HL-60/S4 treated with phorbol 12-myristate 13-acetate at 8.2 ng/mL for 4 days and 3 days (cell line): Measurements from ENCODE around the gene CFAP65.

Experiments used
- in situ Hi-C: fragments of 300-500 bp; cut with MboI; formaldehyde crosslinking; loops from 2 replicates; pipeline ENCODE4 v1.15.0; 2022; ENCODE audit warnings: low sequenced_read_pairs

CFAP65 gene

DNA sequence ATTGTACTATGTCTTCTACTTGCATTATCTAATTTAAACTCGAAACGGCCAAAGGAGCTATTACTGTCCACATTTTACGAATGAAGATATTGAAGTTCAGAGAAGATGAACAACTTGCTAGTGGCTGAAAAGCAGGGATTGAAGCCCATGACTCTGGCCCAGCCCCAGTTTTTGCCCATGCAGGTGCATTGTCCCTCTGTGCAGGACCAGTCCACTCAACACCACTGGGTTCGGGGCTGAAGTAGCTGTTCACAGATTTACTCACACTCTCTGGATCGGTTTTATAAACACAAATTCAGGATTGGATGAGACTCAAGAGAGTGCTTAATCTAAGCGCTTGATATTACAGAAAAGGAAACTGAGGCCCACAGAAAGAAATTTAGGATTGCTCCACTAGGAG lies 20.8 kb upstream of the CFAP65 start:
- in situ Hi-C loops = no loop called here

- in situ Hi-C loops = no loop called here
Observed at GRCh38 chr2:219060821-219061791, 19.8 kb upstream of the CFAP65 start, which contains the start of gene IHH. Gene IHH (minus strand): TSS chr2:219060921. CDS start chr2:219060467, 454 bp downstream.

DNA sequence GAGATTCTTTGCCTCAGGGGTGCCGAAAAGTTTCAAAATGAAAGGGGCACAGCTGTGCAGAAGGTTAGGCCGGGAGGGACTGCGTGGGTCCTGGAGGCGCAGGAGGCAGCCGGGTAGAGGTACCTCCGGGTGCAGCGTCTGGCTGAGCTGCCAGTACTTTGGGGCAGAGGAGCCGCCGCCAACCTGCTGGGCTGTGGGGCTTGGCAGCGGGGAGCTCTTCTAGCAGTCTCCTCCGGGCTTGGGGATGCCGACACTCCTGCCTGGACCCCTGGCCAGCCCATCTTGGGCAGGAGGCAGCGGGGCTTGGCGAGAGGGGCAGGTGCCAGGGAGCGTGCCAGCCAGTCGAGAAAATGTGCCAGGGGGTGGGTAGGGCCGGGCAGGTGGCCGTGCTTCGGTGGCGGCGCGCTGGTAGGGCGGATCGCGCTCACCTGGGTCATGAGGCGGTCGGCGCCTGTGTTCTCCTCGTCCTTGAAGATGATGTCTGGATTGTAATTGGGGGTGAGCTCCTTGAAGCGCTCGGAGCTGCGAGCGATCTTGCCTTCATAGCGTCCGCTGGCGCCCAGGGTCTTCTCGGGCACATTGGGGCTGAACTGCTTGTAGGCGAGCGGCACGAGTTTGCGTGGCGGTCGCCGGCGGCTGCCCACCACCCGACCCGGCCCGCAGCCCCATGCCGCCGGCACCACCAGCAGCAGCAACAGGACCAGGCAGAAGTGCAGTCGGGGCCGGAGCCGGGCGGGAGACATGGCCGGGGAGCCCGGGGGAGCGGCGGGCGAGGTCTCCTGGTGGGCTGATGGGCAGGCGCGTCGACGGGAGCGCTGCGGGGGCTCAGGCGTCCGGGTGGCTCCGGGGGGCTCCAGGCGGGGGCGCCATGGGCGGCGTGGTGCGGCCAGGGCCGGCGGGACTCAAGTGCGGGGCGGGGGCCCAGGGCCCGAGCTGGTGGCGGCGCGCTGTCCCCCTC lies 18.7 kb upstream of the CFAP65 start:
- in situ Hi-C loops = no loop called here

DNA sequence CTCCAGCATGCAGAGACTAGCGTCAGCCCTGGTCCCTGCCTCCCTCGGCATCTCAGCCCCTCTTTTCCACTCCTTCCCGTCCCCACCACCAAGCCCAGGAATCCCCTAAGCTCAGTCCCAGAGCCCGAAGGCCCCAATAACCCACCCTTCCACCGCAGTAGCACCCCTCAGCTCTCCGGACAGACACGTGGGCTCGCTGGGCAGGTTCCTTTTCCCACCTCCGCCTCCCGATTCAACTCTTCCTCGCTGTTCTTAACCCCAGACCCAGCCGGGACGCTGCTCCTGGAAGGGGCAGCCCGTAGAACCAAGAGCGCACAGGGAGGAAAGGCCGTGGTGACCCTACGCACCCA lies 18.0 kb upstream of the CFAP65 start:
- in situ Hi-C loops = no loop called here

GRCh38 chr2:219058541-219059374 lies 17.4 kb upstream of the CFAP65 start:
- in situ Hi-C loops = no loop called here

GRCh38 chr2:219057709-219058540 lies 16.6 kb upstream of the CFAP65 start:
- in situ Hi-C loops = no loop called here

- in situ Hi-C loops = no loop called here
Observed at GRCh38 chr2:219056896-219057708, 15.8 kb upstream of the CFAP65 start.

GRCh38 chr2:219056176-219056895 lies 15.0 kb upstream of the CFAP65 start:
- in situ Hi-C loops = no loop called here

- in situ Hi-C loops = no loop called here
Observed at GRCh38 chr2:219054956-219055903, 13.9 kb upstream of the CFAP65 start.

- in situ Hi-C loops = loop anchor here (25.0 kb wide), 1 partner anchor 263 kb away; the partner anchor contains the start of gene PTPRN
Observed at GRCh38 chr2:219049282-219049681, 8.0 kb upstream of the CFAP65 start.

GRCh38 chr2:219045937-219046550 lies 4.7 kb upstream of the CFAP65 start:
- in situ Hi-C loops = loop anchor here (25.0 kb wide), 1 partner anchor 266 kb away; the partner anchor contains the start of gene PTPRN

GRCh38 chr2:219042750-219043149 lies 1.4 kb upstream of the CFAP65 start:
- in situ Hi-C loops = loop anchor here (25.0 kb wide), 1 partner anchor 270 kb away; the partner anchor contains the start of gene PTPRN

- in situ Hi-C loops = loop anchor here (25.0 kb wide), 1 partner anchor 270 kb away; the partner anchor contains the start of gene PTPRN
Observed at GRCh38 chr2:219042157-219042556, 841 bp upstream of the CFAP65 start.

GRCh38 chr2:219038600-219038999 lies 2.7 kb downstream of the CFAP65 start:
- in situ Hi-C loops = loop anchor here (25.0 kb wide), 1 partner anchor 274 kb away; the partner anchor contains the start of gene PTPRN

DNA sequence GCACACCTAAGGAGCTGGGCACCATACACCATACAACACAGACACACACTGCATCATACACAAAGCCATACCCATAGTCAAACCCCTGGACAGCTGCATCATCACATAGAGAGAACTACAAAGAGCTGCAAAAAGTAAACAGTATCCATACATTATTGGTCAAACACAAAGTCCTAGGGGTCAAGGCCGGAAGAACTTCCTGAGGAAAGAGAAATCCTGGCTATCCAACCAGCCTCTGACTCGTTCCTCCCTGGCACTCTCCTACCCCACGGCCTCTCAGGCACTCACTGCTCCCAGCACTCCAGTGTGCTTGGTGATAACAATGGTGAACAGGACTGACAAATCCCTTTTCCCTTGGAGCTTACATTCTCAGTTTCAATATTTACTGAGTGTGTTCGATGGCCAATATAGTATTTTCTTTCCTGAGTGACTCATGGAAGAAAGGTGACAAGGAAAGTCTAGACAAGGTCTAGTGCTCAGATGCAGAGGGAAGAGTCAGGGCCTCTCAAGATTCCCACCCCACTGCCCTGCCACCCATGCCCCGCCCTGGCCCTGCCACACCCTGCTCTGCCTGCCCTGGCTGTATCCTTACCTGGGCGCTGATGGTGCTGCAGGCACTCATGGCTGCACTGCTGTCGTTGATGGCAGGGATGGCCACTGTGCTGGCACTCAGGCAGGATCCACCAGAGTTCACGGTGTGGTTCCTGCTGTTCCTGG lies 3.4 kb downstream of the CFAP65 start:
- in situ Hi-C loops = loop anchor here (25.0 kb wide), 1 partner anchor 274 kb away; the partner anchor contains the start of gene PTPRN
